Superior temporal gyrus (tissue), 1 donor: ENCODE data around the gene PLEKHS1.
"Not testable (repeated sequence)": the region's sequence is repeated elsewhere in the genome, so short reads cannot be mapped to it uniquely, and the experiment has no call there.

Experiments used
- DNase-seq: peaks from one replicate; pipeline ENCODE4 v3.0.0-alpha.2; 2016; ENCODE audit errors: extremely low spot score

The PLEKHS1 gene

GRCh38 chr10:113788604-113789083 lies 37.2 kb downstream of the PLEKHS1 start:
- DNase-seq, result peak; percentile 82

GRCh38 chr10:113791691-113792090 lies 40.2 kb downstream of the PLEKHS1 start:
- DNase-seq, result no peak

- DNase-seq, result no peak
These were observed 50.1 kb downstream of the PLEKHS1 start for GRCh38 chr10:113801569-113801968.

- no peak for DNase-seq
These were observed 51.5 kb downstream of the PLEKHS1 start for GRCh38 chr10:113802997-113803396.

- DNase-seq, result no peak
These were observed 55.0 kb downstream of the PLEKHS1 start for GRCh38 chr10:113806503-113806902.

- DNase-seq, result no peak
These were observed 56.7 kb downstream of the PLEKHS1 start for GRCh38 chr10:113808168-113808567.

GRCh38 chr10:113814700-113815099 lies 63.2 kb downstream of the PLEKHS1 start:
- not testable (repeated sequence) for DNase-seq

GRCh38 chr10:113819989-113820388 lies 68.5 kb downstream of the PLEKHS1 start:
- no peak for DNase-seq

- DNase-seq, result no peak
These were observed 69.0 kb downstream of the PLEKHS1 start for GRCh38 chr10:113820507-113820906.

GRCh38 chr10:113821306-113821705 lies 69.8 kb downstream of the PLEKHS1 start:
- not testable (repeated sequence) for DNase-seq

- DNase-seq, result no peak
These were observed 70.7 kb downstream of the PLEKHS1 start for GRCh38 chr10:113822174-113822573.

- DNase-seq, result no peak
These were observed 71.9 kb downstream of the PLEKHS1 start for GRCh38 chr10:113823389-113823788.

GRCh38 chr10:113825791-113826190 lies 74.3 kb downstream of the PLEKHS1 start:
- no peak for DNase-seq

GRCh38 chr10:113828567-113828966 lies 77.1 kb downstream of the PLEKHS1 start:
- DNase-seq, result not testable (repeated sequence)
